ENCODE measurements around the gene DGLUCY.
A peak's percentile ranks its signal among the peaks of the same experiment; 100 is the strongest.
"Not testable (repeated sequence)": the region's sequence is repeated elsewhere in the genome, so short reads cannot be mapped to it uniquely, and the experiment has no call there.

DGLUCY gene

GRCh38 chr14:91094772-91095171 is 19.1 kb upstream of the DGLUCY start:
- TF ChIP-seq CTCF (conservative IDR thresholded peaks at IDR 0.05) (no peak), ZFX (IDR thresholded peaks at IDR 0.05) (no peak)
- H3K27ac ChIP-seq: no peak overlapping the region

GRCh38 chr14:91095178-91095577 is 18.7 kb upstream of the DGLUCY start:
- TF ChIP-seq CTCF (conservative IDR thresholded peaks at IDR 0.05) (no peak), ZFX (IDR thresholded peaks at IDR 0.05) (no peak)
- no peak overlapping the region for H3K27ac ChIP-seq

GRCh38 chr14:91097657-91098056 is 16.2 kb upstream of the DGLUCY start:
- not testable (repeated sequence) for H3K27ac ChIP-seq

GRCh38 chr14:91098591-91098990 is 15.3 kb upstream of the DGLUCY start:
- no peak overlapping the region for H3K27ac ChIP-seq
- no peak for TF ChIP-seq CTCF (conservative IDR thresholded peaks at IDR 0.05)
- TF ChIP-seq ZFX (IDR thresholded peaks at IDR 0.05): no peak

- no peak overlapping the region for H3K27ac ChIP-seq
- TF ChIP-seq ZFX (IDR thresholded peaks at IDR 0.05) (no peak), CTCF (conservative IDR thresholded peaks at IDR 0.05) (no peak)
These were observed 13.8 kb upstream of the DGLUCY start for GRCh38 chr14:91100102-91100501.

GRCh38 chr14:91103116-91103515 is 10.8 kb upstream of the DGLUCY start:
- TF ChIP-seq ZFX (IDR thresholded peaks at IDR 0.05) (no peak), CTCF (conservative IDR thresholded peaks at IDR 0.05) (no peak)
- H3K27ac ChIP-seq: no peak overlapping the region

- H3K27ac ChIP-seq: peak overlapping the region; percentile 33
- TF ChIP-seq ZFX (IDR thresholded peaks at IDR 0.05) (no peak), CTCF (conservative IDR thresholded peaks at IDR 0.05) (no peak)
These were observed 4.8 kb upstream of the DGLUCY start for GRCh38 chr14:91108941-91109611.

- no peak for TF ChIP-seq ZFX (IDR thresholded peaks at IDR 0.05)
- TF ChIP-seq CTCF (conservative IDR thresholded peaks at IDR 0.05): no peak
- no peak overlapping the region for H3K27ac ChIP-seq
These were observed 2.4 kb upstream of the DGLUCY start for GRCh38 chr14:91111443-91111842.
